Esophagus (tissue), 2 donors: ENCODE results near the gene CCDC116. TPM values are rescaled to one million over a fixed set of nuclear protein-coding genes. Genes with fewer than 3 reads are reported as not detected.
"Not testable (repeated sequence)": the region's sequence is repeated elsewhere in the genome, so short reads cannot be mapped to it uniquely, and the experiment has no call there.

Experiments used
- H3K27ac ChIP-seq, 2 donors: one replicate each; pipeline ENCODE4 v1.5.1; 2013; ENCODE audit warnings: low read depth in 2 of 2, mild to moderate bottlenecking in 2 of 2, inconsistent platforms in 1 of 2, low read length in 1 of 2, moderate library complexity in 1 of 2
- H3K27me3 ChIP-seq, 2 donors: one replicate each; pipeline ENCODE4 v1.6.1; 2013; ENCODE audit warnings: low read length in 2 of 2, control low read depth in 1 of 2, mild to moderate bottlenecking in 1 of 2; ENCODE audit not compliant: insufficient read depth in 2 of 2, control insufficient read depth in 1 of 2
- H3K36me3 ChIP-seq, 2 donors: one replicate each; pipeline ENCODE4 v1.6.1; 2013; ENCODE audit warnings: low read length in 1 of 2; ENCODE audit not compliant: control insufficient read depth in 2 of 2, insufficient read depth in 2 of 2
- H3K4me1 ChIP-seq, 2 donors: one replicate each; pipeline ENCODE4 v1.6.1; 2013; ENCODE audit warnings: low read length in 1 of 2; ENCODE audit not compliant: control insufficient read depth in 2 of 2, insufficient read depth in 2 of 2
- H3K4me3 ChIP-seq, 2 donors: one replicate each; pipeline ENCODE4 v1.5.1; 2013; ENCODE audit warnings: low read length in 2 of 2, mild to moderate bottlenecking in 2 of 2, low read depth in 1 of 2, moderate library complexity in 1 of 2
- H3K9me3 ChIP-seq, 2 donors: one replicate each; pipeline ENCODE4 v1.6.1; 2013; ENCODE audit warnings: mild to moderate bottlenecking in 2 of 2, low read depth in 1 of 2, low read length in 1 of 2, moderate library complexity in 1 of 2; ENCODE audit not compliant: control insufficient read depth in 2 of 2, insufficient read depth in 1 of 2
- WGBS, 2 donors: extraction: QIAGEN DNeasy Blood & Tissue Kit; methylation state at CpG; one replicate each; pipeline ENCODE4 v1.1.7; 2013; 5-methylcytosine and 5-hydroxymethylcytosine counted together
- polyA plus RNA-seq, 2 donors: library from polyadenylated mRNA; stranded (reverse); fragments of 200-250 nt; gene quantifications; one replicate each; pipeline ENCODE4 v1.2.3, GENCODE V29; 2013
- donor health status: healthy with polysubstance abuse.
- donor health status: Bipolar disorder and iron deficiency.

CCDC116 gene
- polyA plus RNA-seq, 2 donors: 0.25 to 0.61 TPM

- H3K4me3 ChIP-seq: no peak overlapping the region
- WGBS, 2 donors: 91 to 92% methylated on average over 15 of the region's 15 CpGs
- peaks cover 0 to 8% of the 10 kb centered on the region in 2 donors for H3K4me1 ChIP-seq
- H3K9me3 ChIP-seq: no peaks in the 10 kb centered on the region
- no peaks in the 10 kb centered on the region for H3K27me3 ChIP-seq
- peaks cover 20 to 47% of the 10 kb centered on the region in 2 donors for H3K36me3 ChIP-seq
- no peak overlapping the region for H3K27ac ChIP-seq
Observed at GRCh38 chr22:21677606-21678443, 45.3 kb downstream of the CCDC116 start.

GRCh38 chr22:21678842-21679241, 46.3 kb downstream of the CCDC116 start:
- WGBS, 2 donors: 97% methylated on average over 11 to 12 of the region's 12 CpGs
- not testable (repeated sequence) for H3K27me3 ChIP-seq, H3K27ac ChIP-seq, H3K4me1 ChIP-seq, H3K9me3 ChIP-seq, H3K4me3 ChIP-seq
- H3K36me3 ChIP-seq: peaks cover 18 to 48% of the 10 kb centered on the region in 2 donors

- Histone ChIP-seq H3K27ac (no peak overlapping the region), H3K9me3 (no peaks in the 10 kb centered on the region), H3K4me1 (no peaks in the 10 kb centered on the region), H3K36me3 (peaks cover 18 to 44% of the 10 kb centered on the region in 2 donors), H3K27me3 (no peaks in the 10 kb centered on the region), H3K4me3 (no peak overlapping the region)
- 82 to 97% methylated on average over 4 of the region's 4 CpGs for WGBS, 2 donors
Observed at GRCh38 chr22:21679383-21679782, 46.8 kb downstream of the CCDC116 start.

GRCh38 chr22:21680830-21681565, 48.4 kb downstream of the CCDC116 start:
- WGBS, 2 donors: 91 to 93% methylated on average over 21 of the region's 21 CpGs
- Histone ChIP-seq H3K27ac (no peak overlapping the region), H3K36me3 (peaks cover 7 to 44% of the 10 kb centered on the region in 2 donors), H3K27me3 (no peaks in the 10 kb centered on the region), H3K9me3 (no peaks in the 10 kb centered on the region), H3K4me1 (no peaks in the 10 kb centered on the region), H3K4me3 (no peak overlapping the region)

- H3K36me3 ChIP-seq: peaks cover 7 to 50% of the 10 kb centered on the region in 2 donors
Observed at GRCh38 chr22:21681566-21682370, 49.2 kb downstream of the CCDC116 start.

GRCh38 chr22:21682385-21683175, 50.0 kb downstream of the CCDC116 start:
- H3K27me3 ChIP-seq: no peaks in the 10 kb centered on the region
- no peak overlapping the region for H3K27ac ChIP-seq
- H3K36me3 ChIP-seq: peaks cover 7 to 56% of the 10 kb centered on the region in 2 donors
- H3K9me3 ChIP-seq: no peaks in the 10 kb centered on the region
- H3K4me3 ChIP-seq: no peak overlapping the region
- 83 to 90% methylated on average over 20 of the region's 20 CpGs for WGBS, 2 donors
- no peaks in the 10 kb centered on the region for H3K4me1 ChIP-seq

More at GRCh38 chr22:21681566-21682370, 49.2 kb downstream of the CCDC116 start:
- Histone ChIP-seq H3K27me3 (no peaks in the 10 kb centered on the region), H3K4me1 (no peaks in the 10 kb centered on the region), H3K4me3 (no peak overlapping the region), H3K27ac (no peak overlapping the region), H3K9me3 (no peaks in the 10 kb centered on the region)
- 77 to 83% methylated on average over 24 of the region's 24 CpGs for WGBS, 2 donors

- H3K36me3 ChIP-seq: peaks cover 12 to 60% of the 10 kb centered on the region in 2 donors
- no peak overlapping the region for H3K27ac ChIP-seq
- no peak overlapping the region for H3K4me3 ChIP-seq
- H3K27me3 ChIP-seq: no peaks in the 10 kb centered on the region
- whole genome bisulfite sequencing, 2 donors: 75 to 93% methylated on average over 7 of the region's 7 CpGs
- no peaks in the 10 kb centered on the region for H3K4me1 ChIP-seq
- no peaks in the 10 kb centered on the region for H3K9me3 ChIP-seq
Observed at GRCh38 chr22:21683401-21683811, 50.8 kb downstream of the CCDC116 start.

GRCh38 chr22:21684492-21685163, 52.1 kb downstream of the CCDC116 start:
- no peak overlapping the region for H3K27ac ChIP-seq
- no peak overlapping the region for H3K4me3 ChIP-seq
- no peaks in the 10 kb centered on the region for H3K4me1 ChIP-seq
- no peaks in the 10 kb centered on the region for H3K9me3 ChIP-seq
- H3K27me3 ChIP-seq: no peaks in the 10 kb centered on the region
- H3K36me3 ChIP-seq: peaks cover 12 to 68% of the 10 kb centered on the region in 2 donors
- 92 to 96% methylated on average over 19 of the region's 19 CpGs for WGBS, 2 donors
